Measurements from ENCODE around the gene SHF.

- TF ChIP-seq CTCF (IDR thresholded peaks at IDR 0.05) (no peak), POLR2A (IDR thresholded peaks at IDR 0.05) (no peak), POLR2AphosphoS5 (IDR thresholded peaks at IDR 0.05) (no peak), EP300 (IDR thresholded peaks at IDR 0.05) (no peak)
These were observed 792 bp downstream of the SHF start for GRCh38 chr15:45186771-45187577.
